ENCODE measurements around the gene TEX44. TPM values are rescaled to one million over a fixed set of nuclear protein-coding genes. Genes with fewer than 3 reads are reported as not detected.

TEX44 gene
- polyA plus RNA-seq, 1 donor from 2014 or later: not detected

DNA sequence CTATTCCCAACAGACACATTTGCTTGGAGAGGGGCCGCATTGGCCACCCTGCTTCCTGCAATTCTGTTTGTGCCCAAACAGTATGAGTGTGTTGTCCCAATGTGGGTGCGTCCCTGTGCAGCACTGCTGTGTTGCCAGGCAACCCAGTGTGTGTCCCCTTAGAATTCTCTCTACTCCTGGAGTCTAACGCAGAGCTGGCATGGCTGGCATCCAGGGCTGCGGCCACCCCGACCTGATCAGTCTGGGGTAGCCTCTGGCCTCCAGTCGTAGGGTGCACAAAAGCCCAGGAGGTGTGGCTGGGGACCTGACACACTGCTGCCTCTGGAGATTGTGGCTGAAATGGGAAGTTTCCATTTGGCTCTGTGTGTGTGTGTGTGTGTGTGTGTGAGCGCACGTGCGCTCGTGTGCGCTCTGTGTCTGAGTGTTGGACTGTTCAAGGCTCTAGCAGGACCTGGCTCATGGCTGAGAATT is 48.0 kb downstream of the TEX44 start:
- TF ChIP-seq MXI1 (conservative IDR thresholded peaks at IDR 0.05; ENCODE audit: poor library complexity, severe bottlenecking) (no peak), REST (IDR thresholded peaks at IDR 0.05; ENCODE audit: borderline replicate concordance) (no peak), EP300 (conservative IDR thresholded peaks at IDR 0.05; ENCODE audit: poor library complexity, severe bottlenecking) (no peak), RAD21 (conservative IDR thresholded peaks at IDR 0.05) (no peak), EZH2 (IDR thresholded peaks at IDR 0.05; ENCODE audit: borderline replicate concordance, insufficient read depth, low read length, poor library complexity, severe bottlenecking) (no peak), POLR2AphosphoS5 (IDR thresholded peaks at IDR 0.05) (no peak), SMC3 (conservative IDR thresholded peaks at IDR 0.05; ENCODE audit: poor library complexity) (no peak), CTCF (IDR thresholded peaks at IDR 0.05; ENCODE audit: poor library complexity, severe bottlenecking) (no peak), TAF1 (IDR thresholded peaks at IDR 0.05; ENCODE audit: low read depth) (no peak)
- H2AFZ ChIP-seq (ENCODE audit: low read depth, low read length): no peak overlapping the region
- no peaks in the 10 kb centered on the region for H3K36me3 ChIP-seq (ENCODE audit: insufficient read depth, low read length)
- H3K9me3 ChIP-seq (ENCODE audit: low read length): no peaks in the 10 kb centered on the region
- H3K79me2 ChIP-seq (replicated peaks; ENCODE audit: insufficient read depth, low read length): no peaks in the 10 kb centered on the region
- H3K4me2 ChIP-seq (ENCODE audit: low read length): no peak overlapping the region
- H4K20me1 ChIP-seq (ENCODE audit: insufficient read depth): no peaks in the 10 kb centered on the region
- H3K9ac ChIP-seq (ENCODE audit: low read length): no peak overlapping the region
- H3K9me2 ChIP-seq (ENCODE audit: insufficient read depth, low read length): no peaks in the 10 kb centered on the region
- H3F3A ChIP-seq (ENCODE audit: insufficient read depth, low read length, poor library complexity, severe bottlenecking): no peaks in the 10 kb centered on the region
- no peak overlapping the region for H3K4me3 ChIP-seq (ENCODE audit: low read length)
- no peak overlapping the region for H3K27ac ChIP-seq (ENCODE audit: low read length)
- no peaks in the 10 kb centered on the region for H3K27me3 ChIP-seq (ENCODE audit: insufficient read depth, low read depth, low read length)

GRCh38 chr2:231642631-231643494 is 50.2 kb downstream of the TEX44 start:
- Histone ChIP-seq H3K9me2 (ENCODE audit: insufficient read depth, low read length) (no peaks in the 10 kb centered on the region), H4K20me1 (ENCODE audit: insufficient read depth) (no peaks in the 10 kb centered on the region), H3K9ac (ENCODE audit: low read length) (no peak overlapping the region), H3K36me3 (ENCODE audit: insufficient read depth, low read length) (no peaks in the 10 kb centered on the region), H2AFZ (ENCODE audit: low read depth, low read length) (no peak overlapping the region), H3F3A (ENCODE audit: insufficient read depth, low read length, poor library complexity, severe bottlenecking) (no peaks in the 10 kb centered on the region), H3K4me2 (ENCODE audit: low read length) (no peak overlapping the region), H3K27me3 (ENCODE audit: insufficient read depth, low read depth, low read length) (no peaks in the 10 kb centered on the region), H3K4me3 (ENCODE audit: low read length) (no peak overlapping the region), H3K27ac (ENCODE audit: low read length) (no peak overlapping the region), H3K9me3 (ENCODE audit: low read length) (no peaks in the 10 kb centered on the region), H3K79me2 (replicated peaks; ENCODE audit: insufficient read depth, low read length) (no peaks in the 10 kb centered on the region)
- TF ChIP-seq CTCF (IDR thresholded peaks at IDR 0.05; ENCODE audit: poor library complexity, severe bottlenecking): no peak
- TF ChIP-seq MXI1 (conservative IDR thresholded peaks at IDR 0.05; ENCODE audit: poor library complexity, severe bottlenecking): no peak
- TF ChIP-seq REST (IDR thresholded peaks at IDR 0.05; ENCODE audit: borderline replicate concordance): no peak
- no peak for TF ChIP-seq SMC3 (conservative IDR thresholded peaks at IDR 0.05; ENCODE audit: poor library complexity)
- no peak for TF ChIP-seq POLR2AphosphoS5 (IDR thresholded peaks at IDR 0.05)
- no peak for TF ChIP-seq RAD21 (conservative IDR thresholded peaks at IDR 0.05)
- TF ChIP-seq EZH2 (IDR thresholded peaks at IDR 0.05; ENCODE audit: borderline replicate concordance, insufficient read depth, low read length, poor library complexity, severe bottlenecking): no peak
- no peak for TF ChIP-seq EP300 (conservative IDR thresholded peaks at IDR 0.05; ENCODE audit: poor library complexity, severe bottlenecking)
- no peak for TF ChIP-seq TAF1 (IDR thresholded peaks at IDR 0.05; ENCODE audit: low read depth)

Measured in neural cell (in vitro differentiated cells).